Measurements from ENCODE around the gene CACNA1I.

The CACNA1I gene

GRCh38 chr22:39723463-39723862 lies 152.9 kb downstream of the CACNA1I start:
- Histone ChIP-seq H3K27me3 (ENCODE audit: insufficient read depth, low read length, poor library complexity) (no peaks in the 10 kb centered on the region), H3K79me2 (ENCODE audit: control insufficient read depth, insufficient read depth, low read length) (no peaks in the 10 kb centered on the region), H3K4me1 (ENCODE audit: control insufficient read depth, low read depth, low read length) (peaks cover 2% of the 10 kb centered on the region), H2BK5ac (ENCODE audit: low read length) (no peak overlapping the region), H4K5ac (ENCODE audit: low read length) (no peak overlapping the region), H3K9ac (ENCODE audit: low read length) (no peak overlapping the region), H2BK120ac (ENCODE audit: low read depth, low read length) (no peak overlapping the region), H4K8ac (ENCODE audit: low read depth, low read length) (no peak overlapping the region), H2AK5ac (ENCODE audit: low read length) (no peak overlapping the region), H3K18ac (ENCODE audit: low read length) (no peak overlapping the region), H3K4me3 (ENCODE audit: low read length) (no peak overlapping the region), H3K4me2 (ENCODE audit: low read length) (no peak overlapping the region), H3K27ac (ENCODE audit: low read depth, low read length) (no peak overlapping the region), H3K79me1 (ENCODE audit: low read length) (no peaks in the 10 kb centered on the region), H3K23ac (ENCODE audit: low read length) (no peak overlapping the region), H3K36me3 (ENCODE audit: control insufficient read depth, insufficient read depth, low read length) (no peaks in the 10 kb centered on the region), H3K4ac (ENCODE audit: low read depth, low read length) (no peak overlapping the region), H3K56ac (ENCODE audit: low read length) (no peak overlapping the region), H2BK15ac (replicated peaks; ENCODE audit: low read depth) (no peak overlapping the region)
- WGBS (ENCODE audit: extremely low coverage, insufficient coverage, low lambda C conversion rate), result no CpG with 5 or more reads among the region's 10 CpGs
- no peak for DNase-seq

GRCh38 chr22:39723899-39724351 lies 153.4 kb downstream of the CACNA1I start:
- H3K18ac ChIP-seq (ENCODE audit: low read length), result no peak overlapping the region
- no peak for DNase-seq
- H2BK5ac ChIP-seq (ENCODE audit: low read length), result no peak overlapping the region
- H3K4ac ChIP-seq (ENCODE audit: low read depth, low read length), result no peak overlapping the region
- no peak overlapping the region for H2AK5ac ChIP-seq (ENCODE audit: low read length)
- H3K27me3 ChIP-seq (ENCODE audit: insufficient read depth, low read length, poor library complexity), result no peaks in the 10 kb centered on the region
- no peak overlapping the region for H3K9ac ChIP-seq (ENCODE audit: low read length)
- H3K56ac ChIP-seq (ENCODE audit: low read length), result no peak overlapping the region
- H3K4me2 ChIP-seq (ENCODE audit: low read length), result no peak overlapping the region
- no CpG with 5 or more reads among the region's 3 CpGs for WGBS (ENCODE audit: extremely low coverage, insufficient coverage, low lambda C conversion rate)
- no peak overlapping the region for H3K4me3 ChIP-seq (ENCODE audit: low read length)
- H4K5ac ChIP-seq (ENCODE audit: low read length), result no peak overlapping the region
- no peak overlapping the region for H2BK15ac ChIP-seq (replicated peaks; ENCODE audit: low read depth)
- H4K8ac ChIP-seq (ENCODE audit: low read depth, low read length), result no peak overlapping the region
- no peak overlapping the region for H3K27ac ChIP-seq (ENCODE audit: low read depth, low read length)
- H3K23ac ChIP-seq (ENCODE audit: low read length), result no peak overlapping the region
- no peaks in the 10 kb centered on the region for H3K79me2 ChIP-seq (ENCODE audit: control insufficient read depth, insufficient read depth, low read length)
- no peaks in the 10 kb centered on the region for H3K79me1 ChIP-seq (ENCODE audit: low read length)
- peaks cover 2% of the 10 kb centered on the region for H3K4me1 ChIP-seq (ENCODE audit: control insufficient read depth, low read depth, low read length)
- no peaks in the 10 kb centered on the region for H3K36me3 ChIP-seq (ENCODE audit: control insufficient read depth, insufficient read depth, low read length)
- no peak overlapping the region for H2BK120ac ChIP-seq (ENCODE audit: low read depth, low read length)

- Histone ChIP-seq H3K36me3 (ENCODE audit: control insufficient read depth, insufficient read depth, low read length) (no peaks in the 10 kb centered on the region), H3K9ac (ENCODE audit: low read length) (no peak overlapping the region), H2BK15ac (replicated peaks; ENCODE audit: low read depth) (no peak overlapping the region), H3K79me2 (ENCODE audit: control insufficient read depth, insufficient read depth, low read length) (no peaks in the 10 kb centered on the region), H3K27me3 (ENCODE audit: insufficient read depth, low read length, poor library complexity) (no peaks in the 10 kb centered on the region), H3K4me2 (ENCODE audit: low read length) (no peak overlapping the region), H3K23ac (ENCODE audit: low read length) (no peak overlapping the region), H3K27ac (ENCODE audit: low read depth, low read length) (no peak overlapping the region), H2BK5ac (ENCODE audit: low read length) (no peak overlapping the region), H4K5ac (ENCODE audit: low read length) (no peak overlapping the region), H3K56ac (ENCODE audit: low read length) (no peak overlapping the region), H4K8ac (ENCODE audit: low read depth, low read length) (no peak overlapping the region), H2AK5ac (ENCODE audit: low read length) (no peak overlapping the region), H3K4me3 (ENCODE audit: low read length) (no peak overlapping the region), H2BK120ac (ENCODE audit: low read depth, low read length) (no peak overlapping the region), H3K18ac (ENCODE audit: low read length) (no peak overlapping the region), H3K4me1 (ENCODE audit: control insufficient read depth, low read depth, low read length) (peaks cover 2% of the 10 kb centered on the region), H3K4ac (ENCODE audit: low read depth, low read length) (no peak overlapping the region), H3K79me1 (ENCODE audit: low read length) (no peaks in the 10 kb centered on the region)
- DNase-seq, result peak; percentile 49
- WGBS (ENCODE audit: extremely low coverage, insufficient coverage, low lambda C conversion rate), result no CpG with 5 or more reads among the region's 4 CpGs
These were observed 153.8 kb downstream of the CACNA1I start for GRCh38 chr22:39724390-39724789.

- no peak overlapping the region for H3K9ac ChIP-seq (ENCODE audit: low read length)
These were observed 154.3 kb downstream of the CACNA1I start for GRCh38 chr22:39724857-39725256.

GRCh38 chr22:39725351-39726035 lies 154.9 kb downstream of the CACNA1I start:
- no peak overlapping the region for H3K4ac ChIP-seq (ENCODE audit: low read depth, low read length)
- no peak overlapping the region for H4K5ac ChIP-seq (ENCODE audit: low read length)
- no peak overlapping the region for H2BK5ac ChIP-seq (ENCODE audit: low read length)
- H3K27me3 ChIP-seq (ENCODE audit: insufficient read depth, low read length, poor library complexity), result no peaks in the 10 kb centered on the region
- no peaks in the 10 kb centered on the region for H3K4me1 ChIP-seq (ENCODE audit: control insufficient read depth, low read depth, low read length)
- no peak overlapping the region for H3K4me2 ChIP-seq (ENCODE audit: low read length)
- no peak overlapping the region for H3K27ac ChIP-seq (ENCODE audit: low read depth, low read length)
- no peaks in the 10 kb centered on the region for H3K79me1 ChIP-seq (ENCODE audit: low read length)
- H3K18ac ChIP-seq (ENCODE audit: low read length), result no peak overlapping the region
- no peak overlapping the region for H2BK15ac ChIP-seq (replicated peaks; ENCODE audit: low read depth)
- H4K8ac ChIP-seq (ENCODE audit: low read depth, low read length), result no peak overlapping the region
- H3K4me3 ChIP-seq (ENCODE audit: low read length), result no peak overlapping the region
- H2BK120ac ChIP-seq (ENCODE audit: low read depth, low read length), result no peak overlapping the region
- H3K36me3 ChIP-seq (ENCODE audit: control insufficient read depth, insufficient read depth, low read length), result no peaks in the 10 kb centered on the region
- H3K23ac ChIP-seq (ENCODE audit: low read length), result no peak overlapping the region
- no peak overlapping the region for H3K56ac ChIP-seq (ENCODE audit: low read length)
- H3K9ac ChIP-seq (ENCODE audit: low read length), result no peak overlapping the region
- no peaks in the 10 kb centered on the region for H3K79me2 ChIP-seq (ENCODE audit: control insufficient read depth, insufficient read depth, low read length)
- H2AK5ac ChIP-seq (ENCODE audit: low read length), result no peak overlapping the region
- no CpG with 5 or more reads among the region's 9 CpGs for WGBS (ENCODE audit: extremely low coverage, insufficient coverage, low lambda C conversion rate)
- DNase-seq, result no peak

More at GRCh38 chr22:39724857-39725256, 154.3 kb downstream of the CACNA1I start:
- Histone ChIP-seq H4K5ac (ENCODE audit: low read length) (no peak overlapping the region), H2BK120ac (ENCODE audit: low read depth, low read length) (no peak overlapping the region), H3K4me3 (ENCODE audit: low read length) (no peak overlapping the region), H3K56ac (ENCODE audit: low read length) (no peak overlapping the region), H3K79me1 (ENCODE audit: low read length) (no peaks in the 10 kb centered on the region), H3K36me3 (ENCODE audit: control insufficient read depth, insufficient read depth, low read length) (no peaks in the 10 kb centered on the region), H2BK5ac (ENCODE audit: low read length) (no peak overlapping the region), H3K27ac (ENCODE audit: low read depth, low read length) (no peak overlapping the region), H3K4me2 (ENCODE audit: low read length) (no peak overlapping the region), H3K23ac (ENCODE audit: low read length) (no peak overlapping the region), H3K79me2 (ENCODE audit: control insufficient read depth, insufficient read depth, low read length) (no peaks in the 10 kb centered on the region), H2BK15ac (replicated peaks; ENCODE audit: low read depth) (no peak overlapping the region), H3K27me3 (ENCODE audit: insufficient read depth, low read length, poor library complexity) (no peaks in the 10 kb centered on the region), H4K8ac (ENCODE audit: low read depth, low read length) (no peak overlapping the region), H2AK5ac (ENCODE audit: low read length) (no peak overlapping the region), H3K18ac (ENCODE audit: low read length) (no peak overlapping the region), H3K4me1 (ENCODE audit: control insufficient read depth, low read depth, low read length) (peaks cover 2% of the 10 kb centered on the region), H3K4ac (ENCODE audit: low read depth, low read length) (no peak overlapping the region)
- WGBS (ENCODE audit: extremely low coverage, insufficient coverage, low lambda C conversion rate), result no CpG with 5 or more reads among the region's 9 CpGs
- DNase-seq, result no peak

GRCh38 chr22:39727541-39727940 lies 157.0 kb downstream of the CACNA1I start:
- no peak overlapping the region for H4K8ac ChIP-seq (ENCODE audit: low read depth, low read length)
- H3K9ac ChIP-seq (ENCODE audit: low read length), result no peak overlapping the region
- no peak overlapping the region for H3K27ac ChIP-seq (ENCODE audit: low read depth, low read length)
- no peaks in the 10 kb centered on the region for H3K4me1 ChIP-seq (ENCODE audit: control insufficient read depth, low read depth, low read length)
- H3K4me2 ChIP-seq (ENCODE audit: low read length), result no peak overlapping the region
- H2AK5ac ChIP-seq (ENCODE audit: low read length), result no peak overlapping the region
- no peak overlapping the region for H3K4ac ChIP-seq (ENCODE audit: low read depth, low read length)
- H4K5ac ChIP-seq (ENCODE audit: low read length), result no peak overlapping the region
- no peaks in the 10 kb centered on the region for H3K79me1 ChIP-seq (ENCODE audit: low read length)
- no peak overlapping the region for H3K23ac ChIP-seq (ENCODE audit: low read length)
- WGBS (ENCODE audit: extremely low coverage, insufficient coverage, low lambda C conversion rate), result no CpG with 5 or more reads among the region's 15 CpGs
- no peak overlapping the region for H2BK120ac ChIP-seq (ENCODE audit: low read depth, low read length)
- no peak overlapping the region for H3K56ac ChIP-seq (ENCODE audit: low read length)
- H3K79me2 ChIP-seq (ENCODE audit: control insufficient read depth, insufficient read depth, low read length), result no peaks in the 10 kb centered on the region
- H3K4me3 ChIP-seq (ENCODE audit: low read length), result no peak overlapping the region
- no peak for DNase-seq
- no peak overlapping the region for H2BK15ac ChIP-seq (replicated peaks; ENCODE audit: low read depth)
- no peaks in the 10 kb centered on the region for H3K27me3 ChIP-seq (ENCODE audit: insufficient read depth, low read length, poor library complexity)
- H2BK5ac ChIP-seq (ENCODE audit: low read length), result no peak overlapping the region
- no peak overlapping the region for H3K18ac ChIP-seq (ENCODE audit: low read length)
- no peaks in the 10 kb centered on the region for H3K36me3 ChIP-seq (ENCODE audit: control insufficient read depth, insufficient read depth, low read length)

Measured in mesendoderm (in vitro differentiated cells).